22Rv1 (cell line): ENCODE results near the gene CD300E.

Source experiments
- H3K27ac ChIP-seq: fragments of 450-650 bp; 2 replicates; pipeline ENCODE4 v1.5.1; 2017
- CTCF ChIP-seq: fragments of 450-650 bp; IDR thresholded peaks from 2 replicates; pipeline ENCODE4 v1.5.1; 2017; ENCODE audit warnings: mild to moderate bottlenecking
- ZFX ChIP-seq: fragments of 450-650 bp; IDR thresholded peaks from 2 replicates; pipeline ENCODE4 v1.6.1; 2017; ENCODE audit warnings: antibody characterized with exemption, borderline replicate concordance

CD300E gene

DNA sequence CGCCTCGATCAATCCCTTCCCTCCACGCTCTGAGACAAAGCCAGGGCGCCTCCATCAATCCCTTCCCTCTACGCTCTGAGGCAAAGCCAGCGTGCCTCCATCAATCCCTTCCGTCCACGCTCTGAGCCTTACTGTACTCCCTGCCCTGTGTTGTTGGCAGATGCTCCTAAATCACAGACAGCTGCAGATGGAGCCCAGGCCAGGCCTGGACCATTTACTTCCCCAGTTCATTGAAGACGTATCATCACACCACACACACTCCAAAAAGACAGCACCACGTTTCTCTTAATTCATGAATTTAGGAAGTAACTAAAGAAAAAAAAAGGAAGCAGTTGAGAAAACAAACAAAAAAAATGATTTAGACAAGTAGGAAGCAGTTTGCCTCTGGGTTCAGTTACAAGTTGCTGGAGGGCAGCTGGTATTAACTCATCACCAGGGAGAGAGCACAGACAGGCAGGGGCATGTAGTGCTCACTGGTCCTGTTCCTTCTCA, 24.0 kb downstream of the CD300E start:
- no peak overlapping the region for H3K27ac ChIP-seq
- TF ChIP-seq CTCF (no peak), ZFX (no peak)

- no peak overlapping the region for H3K27ac ChIP-seq
- no peak for TF ChIP-seq ZFX
- TF ChIP-seq CTCF, result no peak
These were observed 24.5 kb downstream of the CD300E start for GRCh38 chr17:74599023-74599399.

DNA sequence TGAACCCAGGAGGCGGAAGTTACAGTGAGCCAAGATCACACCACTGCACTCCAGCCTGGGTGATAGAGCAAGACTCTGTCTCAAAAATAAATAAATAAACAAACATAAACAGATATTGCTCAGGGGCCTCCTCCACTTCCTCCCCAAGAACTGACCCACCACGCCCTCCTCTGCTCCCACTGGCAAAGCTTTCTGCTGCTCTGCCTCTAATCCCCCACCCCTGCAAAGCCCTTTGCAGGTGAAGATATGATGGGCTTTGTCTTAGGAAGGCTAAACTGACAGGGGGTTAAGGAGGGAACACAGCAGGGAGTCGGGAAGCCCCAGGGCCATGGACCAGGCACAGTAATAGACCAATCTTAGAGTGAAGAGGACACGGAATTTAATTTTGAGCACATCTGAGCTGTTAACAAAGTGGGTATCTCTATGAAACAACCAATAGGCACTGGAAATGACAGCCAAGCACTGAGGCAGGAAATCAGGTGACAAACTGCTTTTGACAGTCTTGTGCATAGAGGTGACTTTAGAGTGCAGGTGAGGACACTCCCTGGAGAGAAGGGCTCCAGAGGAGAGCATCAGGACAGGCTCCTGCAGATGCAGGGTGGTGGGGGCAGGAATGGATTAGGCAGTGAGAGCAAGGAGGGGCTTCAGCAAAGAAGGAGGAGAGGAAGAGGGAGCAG, 25.1 kb downstream of the CD300E start:
- TF ChIP-seq ZFX (no peak), CTCF (no peak)
- H3K27ac ChIP-seq, result no peak overlapping the region

DNA sequence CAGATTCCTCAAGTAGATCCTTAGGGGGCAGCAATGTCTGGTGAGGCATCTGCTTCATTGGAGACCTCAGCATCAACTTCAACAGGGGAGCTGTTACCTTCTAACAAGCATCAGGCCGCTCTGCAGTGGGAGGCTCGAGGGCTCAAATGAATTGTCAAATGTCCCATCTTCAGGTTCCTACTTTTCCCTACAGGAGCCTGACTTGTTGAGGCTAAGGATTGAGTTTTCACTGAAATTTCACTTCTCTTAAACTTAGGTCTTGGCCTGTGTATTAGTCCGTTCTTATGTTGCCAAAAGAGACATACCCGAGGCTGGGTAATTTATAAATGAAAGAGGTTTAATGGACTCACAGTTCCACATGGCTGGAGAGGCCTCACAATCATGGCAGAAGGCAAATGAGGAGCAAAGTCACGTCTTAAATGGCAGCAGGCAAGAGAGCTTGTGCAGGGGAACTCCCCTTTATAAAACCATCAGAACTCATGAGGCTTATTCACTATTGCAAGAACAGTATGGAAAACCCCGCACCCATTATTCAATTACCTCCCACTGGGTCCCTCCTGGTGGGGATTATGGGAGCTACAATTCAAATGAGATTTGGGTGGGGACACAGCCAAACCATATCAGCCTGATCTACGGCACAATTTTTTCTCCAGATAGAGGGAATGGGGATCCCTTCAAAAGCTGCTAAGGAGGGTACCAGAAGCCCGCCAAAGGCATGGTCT, 26.3 kb downstream of the CD300E start:
- TF ChIP-seq CTCF (no peak), ZFX (no peak)
- no peak overlapping the region for H3K27ac ChIP-seq

- no peak for TF ChIP-seq CTCF
- TF ChIP-seq ZFX, result no peak
- H3K27ac ChIP-seq, result no peak overlapping the region
These were observed 28.3 kb downstream of the CD300E start for GRCh38 chr17:74595037-74595750.

DNA sequence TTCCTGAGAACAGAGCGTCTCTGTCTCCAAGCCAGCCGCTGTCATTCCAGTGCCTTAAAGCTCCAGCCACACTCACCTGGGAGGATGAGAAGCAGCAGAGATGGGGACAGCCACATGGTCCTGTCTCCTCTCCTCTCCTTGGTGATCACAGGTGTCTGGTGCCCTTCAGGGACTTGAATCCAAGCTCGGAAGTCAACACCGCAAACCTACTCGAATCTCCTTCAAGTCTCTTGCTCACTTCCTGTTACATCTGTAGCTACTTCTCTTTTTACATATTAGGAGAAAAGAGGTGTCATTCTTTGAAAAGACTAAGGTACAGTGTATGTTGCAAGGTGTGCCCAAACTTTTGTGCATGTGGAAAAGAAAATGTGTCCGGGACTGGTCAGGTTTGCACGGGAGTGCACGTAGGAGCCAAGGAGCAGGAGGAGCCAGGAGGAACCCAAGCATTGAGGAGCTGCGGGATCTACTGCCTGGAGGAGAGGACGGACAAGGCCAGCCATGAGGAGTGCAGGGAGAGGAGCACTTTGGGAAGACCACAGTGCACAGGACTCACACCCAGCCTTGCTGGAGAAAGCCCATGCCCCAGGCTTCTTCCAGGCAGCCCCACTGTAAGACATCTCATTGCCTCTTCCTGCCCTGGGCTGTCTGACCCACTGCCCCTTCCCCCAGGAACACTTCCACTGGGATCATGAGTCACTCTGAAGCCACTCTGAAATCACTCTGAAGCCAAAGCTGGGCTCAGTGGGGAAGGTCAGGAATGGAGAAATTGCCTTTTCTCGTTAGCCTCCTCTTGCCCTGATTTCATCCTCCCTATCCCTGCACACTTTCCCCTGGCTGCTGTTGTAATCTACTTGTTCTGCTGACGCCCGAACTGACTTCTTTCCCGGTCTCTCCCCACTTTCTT, 31.2 kb downstream of the CD300E start, which contains the start of gene CD300LD:
TSS of gene CD300LD (minus strand) at position 197 of the 904 bp plus-strand sequence. CDS start at position 116, 81 bp downstream.
- no peak for TF ChIP-seq CTCF
- no peak for TF ChIP-seq ZFX
- H3K27ac ChIP-seq, result no peak within 1 kb of the TSS
